ENCODE measurements around the gene IL36G.

Gene IL36G

GRCh38 chr2:113015655-113016054 lies 37.8 kb downstream of the IL36G start:
- H3K4me3 ChIP-seq (ENCODE audit: low read depth, low read length) = no peak overlapping the region

GRCh38 chr2:113018509-113018908 lies 40.7 kb downstream of the IL36G start:
- H3K4me3 ChIP-seq (ENCODE audit: low read depth, low read length) = no peak overlapping the region

- H3K4me3 ChIP-seq (ENCODE audit: low read depth, low read length) = no peak overlapping the region
Observed at GRCh38 chr2:113021312-113021711, 43.5 kb downstream of the IL36G start.

GRCh38 chr2:113024764-113025163 lies 47.0 kb downstream of the IL36G start:
- no peak overlapping the region for H3K4me3 ChIP-seq (ENCODE audit: low read depth, low read length)

- no peak overlapping the region for H3K4me3 ChIP-seq (ENCODE audit: low read depth, low read length)
Observed at GRCh38 chr2:113025737-113026136, 47.9 kb downstream of the IL36G start.

GRCh38 chr2:113027691-113028090 lies 49.9 kb downstream of the IL36G start:
- H3K4me3 ChIP-seq (ENCODE audit: low read depth, low read length) = no peak overlapping the region

GRCh38 chr2:113028112-113028511 lies 50.3 kb downstream of the IL36G start:
- H3K4me3 ChIP-seq (ENCODE audit: low read depth, low read length) = no peak overlapping the region

GRCh38 chr2:113032737-113033136 lies 54.9 kb downstream of the IL36G start:
- H3K4me3 ChIP-seq (ENCODE audit: low read depth, low read length) = no peak overlapping the region

- no peak overlapping the region for H3K4me3 ChIP-seq (ENCODE audit: low read depth, low read length)
Observed at GRCh38 chr2:113034016-113034415, 56.2 kb downstream of the IL36G start.

Measured in iPS-11a (cell line).